ENCODE data around the gene NUSAP1. TPM values are rescaled to one million over a fixed set of nuclear protein-coding genes. Genes with fewer than 3 reads are reported as not detected.
"Not testable (repeated sequence)": the region's sequence is repeated elsewhere in the genome, so short reads cannot be mapped to it uniquely, and the experiment has no call there.

The NUSAP1 gene
- total RNA-seq, result 100 to 1,000 TPM in 1 of 8 experiments, 10 to 100 TPM in 2, 1 to 10 TPM in 5; 1.7 to 140 (median 7.3) TPM

- in situ Hi-C loops (cut with MboI; ENCODE audit: low pct_unique_long_range_greater_than_20kb in 2 of 9, low sequenced_read_pairs in 9 of 9, unreplicated experiment in 9 of 9), result no loop called here
- Histone ChIP-seq H3K4me1 (replicated peaks in 1 of 2) (peaks cover 0 to 2% of the 10 kb centered on the region in 2 donors), H3K4me3 (peak within 1 kb of the TSS; percentile 57 to 92 (median 72)), H3K27ac (peak within 1 kb of the TSS in 1 of 2 donors; percentile 71)
- WGBS, 10 experiments, result 0 to 3% (median 0%) methylated on average over 1 to 12 of the region's 64 CpGs; no CpG with 5 or more reads in 3 of the 10 experiments
- peak; percentile 95 to 98 (median 97) for ATAC-seq (replicated peaks in 6 of 8)
Measured at GRCh38 chr15:41332194-41333025, at the start of gene NUSAP1, which contains the start of gene OIP5. NUSAP1 (plus strand) TSS chr15:41332881; CDS start chr15:41332958, 77 bp downstream. OIP5 (minus strand) TSS chr15:41332591; CDS start chr15:41332561, 30 bp downstream.

DNA sequence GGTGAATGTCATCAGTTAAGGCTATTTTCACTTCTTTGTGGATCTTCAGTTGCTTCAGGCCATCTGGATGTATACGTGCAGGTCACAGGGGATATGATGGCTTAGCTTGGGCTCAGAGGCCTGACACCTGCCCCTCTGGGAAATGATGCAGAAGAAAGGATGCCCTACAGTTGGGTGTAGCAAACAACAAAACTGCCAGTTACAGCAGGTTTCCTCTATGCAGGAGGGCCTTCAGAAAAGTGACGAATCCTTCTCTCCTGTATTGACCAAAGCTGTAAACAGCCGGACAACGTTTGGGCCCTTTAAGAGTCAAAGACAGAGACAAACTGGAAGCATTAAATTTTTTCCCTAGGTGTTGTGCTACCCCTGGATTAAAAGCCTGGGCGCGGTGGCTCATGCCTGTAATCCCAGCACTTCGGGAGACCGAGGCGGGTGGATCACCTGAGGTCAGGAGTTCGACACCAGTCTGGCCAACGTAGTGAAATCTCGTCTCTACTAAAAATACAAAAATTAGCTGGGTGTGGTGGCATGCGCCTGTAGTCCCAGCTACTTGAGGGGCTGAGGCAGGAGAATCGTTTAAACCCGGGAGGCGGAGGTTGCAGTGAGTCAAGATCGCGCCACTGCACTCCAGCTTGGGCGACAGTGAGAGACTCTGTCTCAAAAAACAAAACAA, 49.6 kb upstream of the NUSAP1 start:
- peaks cover 9 to 15% of the 10 kb centered on the region in 2 donors for H3K4me1 ChIP-seq (replicated peaks in 1 of 2)
- peak overlapping the region; percentile 77 to 84 for H3K27ac ChIP-seq
- in situ Hi-C loops (cut with MboI; ENCODE audit: low pct_unique_long_range_greater_than_20kb in 2 of 9, low sequenced_read_pairs in 9 of 9, unreplicated experiment in 9 of 9); ATAC-seq (replicated peaks in 6 of 8): not testable (repeated sequence)
- peak overlapping the region; percentile 16 to 89 (median 77) for H3K4me3 ChIP-seq
- 23 to 100% (median 48%) methylated on average over 1 to 9 of the region's 19 CpGs; no CpG with 5 or more reads in 4 of the 10 experiments for WGBS, 10 experiments

DNA sequence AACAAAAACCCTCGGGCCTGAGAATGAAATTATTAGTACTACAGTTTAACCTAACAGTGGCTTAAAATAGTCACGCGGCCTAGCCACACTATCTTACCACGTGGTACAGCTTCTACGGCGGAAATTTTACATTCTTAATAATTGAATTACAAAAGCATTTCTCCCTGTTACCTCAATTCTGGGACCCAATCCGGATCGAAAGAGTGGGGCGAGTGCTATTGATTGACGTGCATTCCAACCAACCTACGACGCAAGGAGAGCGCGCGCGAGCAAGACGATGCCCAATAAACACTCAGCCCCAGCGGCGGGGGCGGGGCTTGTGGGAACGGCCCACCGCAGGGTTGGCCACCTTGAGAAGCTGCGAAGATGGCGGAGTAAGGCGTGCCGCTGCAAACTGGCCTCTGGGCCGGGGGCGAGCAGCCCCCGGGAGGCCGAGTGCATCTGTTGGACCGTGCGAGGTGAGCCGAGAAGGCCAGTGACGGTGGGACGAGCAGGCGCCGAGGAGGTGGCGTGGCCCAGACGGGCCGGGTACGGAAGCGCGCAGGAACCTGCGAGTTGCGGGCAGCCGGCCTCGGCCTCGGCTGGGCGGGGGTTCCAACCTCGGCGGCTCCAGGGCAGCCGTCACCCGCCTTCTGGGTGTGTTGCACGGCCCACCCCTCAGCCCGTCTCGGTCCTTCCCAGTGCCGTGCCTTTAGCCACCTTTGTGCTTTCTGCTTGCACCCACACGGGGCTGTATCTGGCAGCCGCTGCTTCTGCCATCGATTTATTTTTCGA, 48.8 kb upstream of the NUSAP1 start:
- H3K4me3 ChIP-seq, result peak overlapping the region; percentile 75 to 94 (median 84)
- 0 to 10% (median 0%) methylated on average over 2 to 30 of the region's 61 CpGs; no CpG with 5 or more reads in 3 of the 10 experiments for WGBS, 10 experiments
- peak; percentile 90 to 99 (median 98) for ATAC-seq (replicated peaks in 6 of 8)
- in situ Hi-C loops (cut with MboI; ENCODE audit: low pct_unique_long_range_greater_than_20kb in 2 of 9, low sequenced_read_pairs in 9 of 9, unreplicated experiment in 9 of 9), result no loop called here
- peaks cover 9 to 15% of the 10 kb centered on the region in 2 donors for H3K4me1 ChIP-seq (replicated peaks in 1 of 2)
- H3K27ac ChIP-seq, result peak overlapping the region; percentile 85 to 94

DNA sequence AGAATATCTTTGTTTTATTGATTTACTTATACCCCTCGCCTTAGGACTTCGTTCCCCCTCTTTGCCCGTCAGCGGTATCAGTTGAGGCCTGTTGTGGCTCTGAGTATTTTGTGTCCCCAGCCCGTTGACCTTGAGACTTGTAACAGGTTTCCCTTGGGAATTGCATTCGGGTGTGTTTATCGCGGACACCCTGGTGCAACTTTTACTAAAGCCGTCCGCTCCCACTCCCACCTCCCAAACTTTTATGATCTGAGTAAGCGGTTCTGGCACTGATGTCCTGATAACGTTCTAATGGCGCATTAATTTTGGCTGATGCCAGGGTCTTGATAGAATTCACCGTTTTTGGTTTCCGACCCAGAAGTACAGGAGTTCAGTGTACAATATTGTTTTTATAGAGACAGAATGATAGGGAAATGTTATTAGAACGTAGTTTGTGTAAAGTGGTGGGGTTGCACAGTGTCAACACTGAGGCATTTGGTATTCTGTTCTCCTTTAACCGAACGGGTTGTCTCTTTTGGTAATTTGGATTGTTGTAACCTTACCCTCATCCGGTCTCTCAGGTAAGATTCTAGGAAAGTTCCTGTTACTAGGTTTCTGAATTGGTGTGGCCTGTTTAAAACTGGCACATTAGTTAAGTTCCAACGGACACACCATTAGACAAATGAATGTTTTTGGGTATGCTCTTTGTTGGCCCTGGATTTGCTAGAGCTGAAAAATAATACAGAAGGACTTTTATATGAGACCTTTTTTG, 48.1 kb upstream of the NUSAP1 start:
- in situ Hi-C loops (cut with MboI; ENCODE audit: low pct_unique_long_range_greater_than_20kb in 2 of 9, low sequenced_read_pairs in 9 of 9, unreplicated experiment in 9 of 9), result no loop called here
- no peak for ATAC-seq (replicated peaks in 6 of 8)
- WGBS, 10 experiments, result 0 to 2% (median 1%) methylated on average over 1 to 20 of the region's 20 CpGs

DNA sequence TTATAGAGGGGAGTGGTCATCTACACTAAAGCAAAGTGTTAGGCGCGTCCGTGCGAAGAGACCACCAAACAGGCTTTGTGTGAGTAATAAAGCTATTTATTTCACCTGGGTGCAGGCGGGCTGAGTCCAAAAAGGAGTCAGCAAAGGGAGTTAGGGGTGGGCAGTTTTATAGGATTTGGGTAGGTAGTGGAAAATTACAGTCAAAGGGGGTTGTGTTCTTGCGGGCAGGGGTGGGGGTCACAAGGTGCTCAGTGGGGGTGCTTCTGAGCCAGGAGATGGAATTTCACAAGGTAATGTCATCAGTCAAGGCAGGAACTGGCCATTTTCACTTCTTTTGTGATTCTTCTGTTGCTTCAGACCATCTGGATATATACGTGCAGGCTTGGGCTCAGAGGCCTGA, 47.4 kb upstream of the NUSAP1 start:
- WGBS, 10 experiments, result 0 to 100% (median 51%) methylated on average over 1 to 6 of the region's 7 CpGs; no CpG with 5 or more reads in 2 of the 10 experiments
- Histone ChIP-seq H3K4me3 (peak overlapping the region; percentile 75 to 94 (median 84)), H3K27ac (peak overlapping the region in 1 of 2 donors; percentile 85), H3K4me1 (replicated peaks in 1 of 2) (peaks cover 9 to 15% of the 10 kb centered on the region in 2 donors)
- ATAC-seq (replicated peaks in 6 of 8), result no peak
- in situ Hi-C loops (cut with MboI; ENCODE audit: low pct_unique_long_range_greater_than_20kb in 2 of 9, low sequenced_read_pairs in 9 of 9, unreplicated experiment in 9 of 9), result no loop called here

More for the DNA sequence above, 48.1 kb upstream of the NUSAP1 start:
- Histone ChIP-seq H3K4me3 (peak overlapping the region; percentile 75 to 94 (median 84)), H3K4me1 (replicated peaks in 1 of 2) (peaks cover 9 to 15% of the 10 kb centered on the region in 2 donors), H3K27ac (peak overlapping the region; percentile 85 to 94)

DNA sequence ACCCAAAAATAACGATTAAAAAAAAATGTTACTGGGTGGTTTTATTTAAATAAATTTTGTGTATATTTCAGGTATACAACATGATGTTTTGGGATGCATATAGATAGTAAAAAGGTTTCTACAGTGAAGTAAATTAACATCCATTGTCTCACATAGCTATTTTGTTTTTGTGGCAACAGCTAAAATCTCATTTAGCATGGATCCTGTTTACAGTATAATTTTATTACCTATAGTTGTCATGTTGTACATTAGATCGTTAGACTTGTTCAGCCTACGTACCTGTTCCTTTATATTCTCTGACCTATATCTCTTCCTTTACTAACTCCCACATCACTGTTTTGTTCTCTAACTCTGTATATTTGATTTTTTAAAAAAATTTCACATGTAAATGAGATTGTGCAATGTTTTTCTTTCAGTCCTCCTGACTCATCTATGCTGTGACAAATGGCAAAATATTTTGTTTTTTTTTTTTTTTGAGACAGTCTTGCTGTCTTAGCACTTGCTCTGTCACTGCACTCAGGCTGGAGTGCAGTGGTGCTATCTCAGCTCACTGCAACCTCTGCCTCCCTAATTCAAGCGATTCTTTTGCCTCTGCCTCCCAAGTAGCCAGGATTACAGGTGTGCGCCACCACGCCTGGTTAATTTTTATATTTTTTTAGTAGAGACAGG, 45.9 kb upstream of the NUSAP1 start:
- in situ Hi-C loops (cut with MboI; ENCODE audit: low pct_unique_long_range_greater_than_20kb in 2 of 9, low sequenced_read_pairs in 9 of 9, unreplicated experiment in 9 of 9), result no loop called here
- Histone ChIP-seq H3K27ac (no peak overlapping the region), H3K4me3 (no peak overlapping the region), H3K4me1 (replicated peaks in 1 of 2) (peaks cover 9 to 15% of the 10 kb centered on the region in 2 donors)
- WGBS, 10 experiments, result 89 to 100% (median 97%) methylated on average over 2 to 6 of the region's 6 CpGs
- ATAC-seq (replicated peaks in 6 of 8), result peak in 2 of 8 experiments; percentile 1 to 7

GRCh38 chr15:41288464-41288863, 44.2 kb upstream of the NUSAP1 start:
- in situ Hi-C loops (cut with MboI; ENCODE audit: low pct_unique_long_range_greater_than_20kb in 2 of 9, low sequenced_read_pairs in 9 of 9, unreplicated experiment in 9 of 9), result no loop called here
- Histone ChIP-seq H3K27ac (no peak overlapping the region), H3K4me3 (no peak overlapping the region), H3K4me1 (replicated peaks in 1 of 2) (peaks cover 3 to 8% of the 10 kb centered on the region in 2 donors)
- WGBS, 10 experiments, result 56 to 100% (median 75%) methylated on average over 1 of the region's 1 CpG; no CpG with 5 or more reads in 7 of the 10 experiments
- ATAC-seq (replicated peaks in 6 of 8), result no peak

DNA sequence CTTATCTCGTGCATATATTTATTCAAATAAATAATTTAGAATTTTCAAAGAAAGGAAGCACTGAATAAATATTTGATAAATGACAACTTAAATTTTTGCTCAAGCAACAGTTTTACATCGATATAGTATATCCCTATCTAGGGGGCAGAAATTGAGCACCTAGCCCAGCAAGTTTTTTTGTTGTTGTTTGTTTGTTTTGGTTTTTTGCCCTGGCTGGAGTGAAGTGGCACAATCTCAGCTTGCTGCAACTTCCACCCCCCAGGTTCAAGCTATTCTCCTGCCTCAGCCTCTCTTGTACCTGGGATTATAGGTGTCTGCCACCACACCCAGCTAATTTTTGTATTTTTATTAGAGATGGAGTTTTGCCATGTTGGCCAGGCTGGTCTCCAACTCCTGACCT, 42.7 kb upstream of the NUSAP1 start:
- Histone ChIP-seq H3K4me3 (no peak overlapping the region), H3K27ac (no peak overlapping the region), H3K4me1 (replicated peaks in 1 of 2) (peaks cover 3 to 8% of the 10 kb centered on the region in 2 donors)
- in situ Hi-C loops (cut with MboI; ENCODE audit: low pct_unique_long_range_greater_than_20kb in 2 of 9, low sequenced_read_pairs in 9 of 9, unreplicated experiment in 9 of 9), result no loop called here
- no peak for ATAC-seq (replicated peaks in 6 of 8)
- WGBS, 10 experiments, result 78 to 100% (median 100%) methylated on average over 1 to 2 of the region's 2 CpGs; no CpG with 5 or more reads in 1 of the 10 experiments

DNA sequence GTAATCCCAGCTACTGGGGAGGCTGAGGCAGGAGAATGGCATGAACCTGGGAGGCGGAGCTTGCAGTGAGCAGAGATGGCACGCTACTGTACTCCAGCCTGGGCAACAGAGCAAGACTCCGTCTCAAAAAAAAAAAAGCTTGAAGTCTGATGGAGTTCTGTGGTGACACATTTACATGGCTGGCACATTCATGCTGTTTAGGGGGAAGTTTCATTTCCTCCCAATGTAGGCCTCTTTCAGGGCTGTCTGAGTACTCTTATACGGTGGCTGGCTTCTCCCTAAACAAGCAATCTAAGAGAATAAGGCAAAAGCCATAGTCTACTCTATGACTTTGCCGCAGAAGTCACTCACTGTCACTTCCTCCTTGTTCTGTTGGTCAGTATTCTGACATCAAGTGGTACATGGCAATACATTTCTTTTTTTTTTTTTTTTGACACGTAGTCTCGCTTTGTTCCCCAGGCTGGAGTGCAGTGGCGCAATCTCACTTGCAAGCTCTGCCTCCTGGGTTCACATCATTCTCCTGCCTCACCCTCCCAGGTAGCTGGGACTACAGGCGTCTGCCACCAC, 41.5 kb upstream of the NUSAP1 start:
- H3K4me1 ChIP-seq (replicated peaks in 1 of 2), result no peaks in the 10 kb centered on the region
- no peak for ATAC-seq (replicated peaks in 6 of 8)
- whole genome bisulfite sequencing, 10 experiments, result 57 to 100% (median 94%) methylated on average over 1 to 6 of the region's 9 CpGs; no CpG with 5 or more reads in 3 of the 10 experiments
- H3K4me3 ChIP-seq, result no peak overlapping the region
- no peak overlapping the region for H3K27ac ChIP-seq
- in situ Hi-C loops (cut with MboI; ENCODE audit: low pct_unique_long_range_greater_than_20kb in 2 of 9, low sequenced_read_pairs in 9 of 9, unreplicated experiment in 9 of 9), result no loop called here

DNA sequence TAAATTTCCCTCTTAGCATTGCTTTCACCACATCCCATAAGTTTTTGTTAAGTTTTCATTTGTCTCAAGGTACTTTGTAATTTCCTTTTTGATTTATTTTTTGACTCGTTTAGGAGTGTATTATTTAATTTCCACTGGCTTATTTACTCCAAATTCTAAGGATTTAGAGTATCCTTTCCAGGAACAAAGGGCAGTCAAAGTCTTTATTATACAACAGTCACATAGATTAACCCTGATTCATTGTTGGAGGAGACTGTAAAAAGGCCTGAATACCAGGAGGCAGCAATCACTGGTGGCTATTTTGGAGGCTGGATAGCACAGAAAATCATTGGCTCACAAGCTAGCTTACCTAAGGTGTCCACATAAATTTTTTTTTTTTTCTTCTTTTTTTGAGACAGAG, 40.2 kb upstream of the NUSAP1 start:
- WGBS, 10 experiments, result 50 to 100% (median 71%) methylated on average over 1 of the region's 1 CpG; no CpG with 5 or more reads in 1 of the 10 experiments

GRCh38 chr15:41301139-41301538, 31.5 kb upstream of the NUSAP1 start:
- peak in 3 of 8 experiments; percentile 80 to 95 (median 85) for ATAC-seq (replicated peaks in 6 of 8)
- H3K27ac ChIP-seq; H3K4me1 ChIP-seq (replicated peaks in 1 of 2); H3K4me3 ChIP-seq; in situ Hi-C loops (cut with MboI; ENCODE audit: low pct_unique_long_range_greater_than_20kb in 2 of 9, low sequenced_read_pairs in 9 of 9, unreplicated experiment in 9 of 9): not testable (repeated sequence)
- 20 to 100% (median 100%) methylated on average over 1 to 2 of the region's 2 CpGs; no CpG with 5 or more reads in 3 of the 10 experiments for WGBS, 10 experiments

More for the DNA sequence above, 40.2 kb upstream of the NUSAP1 start:
- no peak for ATAC-seq (replicated peaks in 6 of 8)
- Histone ChIP-seq H3K4me3 (no peak overlapping the region), H3K27ac (no peak overlapping the region), H3K4me1 (replicated peaks in 1 of 2) (no peaks in the 10 kb centered on the region)
- in situ Hi-C loops (cut with MboI; ENCODE audit: low pct_unique_long_range_greater_than_20kb in 2 of 9, low sequenced_read_pairs in 9 of 9, unreplicated experiment in 9 of 9), result no loop called here

Measured in motor neuron (in vitro differentiated cells).